Activated CD4-positive, alpha-beta memory T cell treated with anti-CD3 and anti-CD28 coated beads for 36 hours (primary cell): ENCODE measurements around the gene FZD10. TPM values are rescaled to one million over a fixed set of nuclear protein-coding genes. Genes with fewer than 3 reads are reported as not detected.

Source experiments
- CTCF ChIA-PET: fragments of 350-600 bp; sonication (Branson Sonifier 250); formaldehyde crosslinking; loops from one replicate; lab custom pipeline; 2021; ENCODE audit warnings: antibody characterized with exemption, inconsistent platforms; lab: Charles Lee
- POLR2A ChIA-PET: fragments of 350-600 bp; sonication (Branson Sonifier 250); formaldehyde crosslinking; loops from one replicate; lab custom pipeline; 2021; ENCODE audit warnings: antibody characterized with exemption; lab: Charles Lee
- DNase-seq: peaks from one replicate; pipeline ENCODE4 v3.0.0-alpha.2; 2020
- H3K27ac Mint-ChIP-seq: one replicate; pipeline ENCODE4 v1.8.0; 2021; ENCODE audit warnings: mixed read lengths
- H3K27me3 Mint-ChIP-seq: one replicate; pipeline ENCODE4 v1.8.0; 2021; ENCODE audit warnings: mixed read lengths
- H3K36me3 Mint-ChIP-seq: one replicate; pipeline ENCODE4 v1.8.0; 2021; ENCODE audit warnings: mixed read lengths
- H3K4me1 Mint-ChIP-seq: one replicate; pipeline ENCODE4 v1.8.0; 2021; ENCODE audit warnings: low read depth, mixed read lengths
- H3K4me3 Mint-ChIP-seq: one replicate; pipeline ENCODE4 v1.8.0; 2021; ENCODE audit warnings: mild to moderate bottlenecking, mixed read lengths
- H3K9me3 Mint-ChIP-seq: one replicate; pipeline ENCODE4 v1.8.0; 2021; ENCODE audit warnings: mixed read lengths
- intact Hi-C: fragments of 100-400 bp; cut with micrococcal nuclease; formaldehyde crosslinking; loops from one replicate; pipeline ENCODE4 v1.15.1; 2023
- total RNA-seq, 2 experiments: library from RNA; stranded (reverse); gene quantifications; one replicate each; pipeline ENCODE4 v1.2.3, GENCODE V29; 2021

The FZD10 gene
- total RNA-seq, 2 experiments from 2014 or later = not detected

DNA sequence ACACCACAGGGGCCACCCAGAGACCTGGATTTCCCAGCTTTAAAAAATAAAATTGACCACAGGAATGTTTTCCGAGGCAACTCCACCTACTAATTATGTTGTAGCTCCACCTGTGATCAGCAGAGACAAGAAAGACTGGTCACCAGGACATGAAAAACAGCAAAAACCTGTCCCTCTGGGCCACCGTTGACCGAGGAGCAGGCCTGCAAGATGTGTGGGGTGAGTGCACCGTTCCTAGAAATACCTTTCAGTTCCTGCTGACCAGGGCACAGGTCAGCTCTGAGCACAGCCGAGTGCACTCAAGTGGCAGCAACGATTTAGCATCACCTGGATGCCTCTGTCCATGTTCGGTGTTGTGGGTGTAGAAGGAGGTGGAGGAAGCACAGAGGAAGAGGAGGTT lies 16.9 kb downstream of the FZD10 start:
- Mint-ChIP-seq H3K9me3 (peaks cover 13% of the 10 kb centered on the region), H3K4me1 (no peaks in the 10 kb centered on the region), H3K4me3 (no peak overlapping the region), H3K27me3 (peaks cover 7% of the 10 kb centered on the region), H3K36me3 (no peaks in the 10 kb centered on the region), H3K27ac (no peak overlapping the region)
- ChIA-PET POLR2A (no interaction called here), CTCF (no interaction called here)
- DNase-seq = no peak
- intact Hi-C loops = no loop called here

DNA sequence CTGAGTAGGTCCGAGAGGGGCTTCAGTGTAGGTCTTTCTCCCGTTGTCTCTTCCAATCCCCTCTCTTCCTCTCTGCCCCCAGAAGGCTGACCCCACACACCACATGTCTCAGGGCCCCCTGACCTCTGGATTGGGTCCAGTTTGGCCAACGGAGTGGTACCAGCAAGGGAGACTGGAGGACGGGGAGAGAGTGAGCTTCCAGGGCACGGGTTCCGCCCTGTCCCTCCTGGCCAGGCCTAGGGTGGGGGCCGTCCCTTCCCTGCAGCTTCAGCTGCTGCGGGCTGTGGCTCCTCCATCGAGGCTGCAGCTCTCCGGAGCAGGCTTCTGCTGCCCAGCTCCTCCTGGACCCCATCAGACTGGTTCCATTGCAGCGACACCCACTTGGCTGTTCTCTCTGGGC lies 17.4 kb downstream of the FZD10 start:
- peaks cover 13% of the 10 kb centered on the region for H3K9me3 Mint-ChIP-seq
- no peaks in the 10 kb centered on the region for H3K4me1 Mint-ChIP-seq
- no peak for DNase-seq
- peaks cover 7% of the 10 kb centered on the region for H3K27me3 Mint-ChIP-seq
- no peak overlapping the region for H3K4me3 Mint-ChIP-seq
- ChIA-PET CTCF (no interaction called here), POLR2A (no interaction called here)
- H3K36me3 Mint-ChIP-seq = no peaks in the 10 kb centered on the region
- intact Hi-C loops = no loop called here
- no peak overlapping the region for H3K27ac Mint-ChIP-seq

DNA sequence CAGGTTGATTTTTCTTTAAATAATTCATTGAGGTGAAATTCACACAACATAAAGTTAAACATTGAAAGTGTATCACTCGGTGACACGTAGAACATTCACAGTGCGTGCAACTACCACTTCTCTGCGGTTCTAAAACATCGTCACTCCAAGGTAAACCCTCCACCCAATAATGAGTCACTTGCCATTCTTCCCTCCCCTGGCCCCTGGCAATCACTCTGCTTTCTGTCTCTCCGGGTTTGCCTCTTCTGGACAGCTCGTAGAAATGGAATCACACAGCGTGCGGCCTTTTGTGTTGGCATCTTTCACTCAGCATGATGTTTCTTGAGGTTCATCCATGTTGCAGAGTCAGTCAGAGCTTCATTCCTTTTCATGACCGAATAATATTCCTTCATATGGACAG lies 18.9 kb downstream of the FZD10 start:
- Mint-ChIP-seq H3K9me3 (peaks cover 12% of the 10 kb centered on the region), H3K27me3 (peaks cover 7% of the 10 kb centered on the region), H3K4me3 (no peak overlapping the region), H3K27ac (no peak overlapping the region), H3K4me1 (no peaks in the 10 kb centered on the region), H3K36me3 (no peaks in the 10 kb centered on the region)
- intact Hi-C loops = no loop called here
- CTCF ChIA-PET = no interaction called here
- DNase-seq = no peak
- POLR2A ChIA-PET = no interaction called here

DNA sequence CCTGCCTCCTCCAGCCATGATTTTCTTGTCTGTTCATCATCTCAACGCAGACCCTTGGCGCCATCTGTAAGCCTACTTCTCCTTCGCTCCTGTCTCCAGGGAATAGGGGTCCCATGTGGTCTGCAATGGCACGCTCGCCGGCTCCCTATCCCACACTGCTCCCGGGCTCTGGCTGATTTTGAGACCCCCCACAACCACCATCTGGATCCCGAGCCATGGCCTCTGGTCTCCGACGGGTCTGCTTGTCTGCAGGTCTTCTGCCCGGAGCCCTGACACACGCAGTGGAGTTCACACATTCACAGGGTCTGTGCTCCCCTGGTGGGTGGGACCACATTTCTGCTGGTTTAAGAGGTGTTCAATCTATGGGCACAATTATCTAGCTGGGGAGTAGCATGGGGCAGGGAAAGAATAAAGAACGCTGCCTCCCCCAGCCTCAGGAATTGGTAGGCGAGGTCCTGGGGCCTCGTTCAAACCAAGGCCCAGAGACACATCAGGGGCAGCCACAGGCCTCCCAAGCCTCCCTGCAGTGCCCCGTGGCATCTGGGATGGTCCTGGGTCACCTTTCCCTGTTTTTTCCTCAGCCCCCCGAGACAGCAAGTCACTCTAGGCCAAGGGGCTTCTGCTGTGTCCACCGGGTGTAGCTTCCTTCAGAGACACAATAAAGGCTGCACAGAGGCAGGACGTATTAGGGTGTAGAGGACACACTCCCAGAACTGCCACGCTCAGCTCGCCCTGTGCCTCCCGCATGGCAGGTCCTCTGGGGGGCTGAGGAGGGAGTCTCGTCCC lies 21.5 kb downstream of the FZD10 start:
- no peaks in the 10 kb centered on the region for H3K4me1 Mint-ChIP-seq
- no peaks in the 10 kb centered on the region for H3K36me3 Mint-ChIP-seq
- H3K27me3 Mint-ChIP-seq = peaks cover 3% of the 10 kb centered on the region
- peaks cover 9% of the 10 kb centered on the region for H3K9me3 Mint-ChIP-seq
- CTCF ChIA-PET = no interaction called here
- no peak overlapping the region for H3K4me3 Mint-ChIP-seq
- intact Hi-C loops = no loop called here
- DNase-seq = no peak
- POLR2A ChIA-PET = no interaction called here
- no peak overlapping the region for H3K27ac Mint-ChIP-seq

DNA sequence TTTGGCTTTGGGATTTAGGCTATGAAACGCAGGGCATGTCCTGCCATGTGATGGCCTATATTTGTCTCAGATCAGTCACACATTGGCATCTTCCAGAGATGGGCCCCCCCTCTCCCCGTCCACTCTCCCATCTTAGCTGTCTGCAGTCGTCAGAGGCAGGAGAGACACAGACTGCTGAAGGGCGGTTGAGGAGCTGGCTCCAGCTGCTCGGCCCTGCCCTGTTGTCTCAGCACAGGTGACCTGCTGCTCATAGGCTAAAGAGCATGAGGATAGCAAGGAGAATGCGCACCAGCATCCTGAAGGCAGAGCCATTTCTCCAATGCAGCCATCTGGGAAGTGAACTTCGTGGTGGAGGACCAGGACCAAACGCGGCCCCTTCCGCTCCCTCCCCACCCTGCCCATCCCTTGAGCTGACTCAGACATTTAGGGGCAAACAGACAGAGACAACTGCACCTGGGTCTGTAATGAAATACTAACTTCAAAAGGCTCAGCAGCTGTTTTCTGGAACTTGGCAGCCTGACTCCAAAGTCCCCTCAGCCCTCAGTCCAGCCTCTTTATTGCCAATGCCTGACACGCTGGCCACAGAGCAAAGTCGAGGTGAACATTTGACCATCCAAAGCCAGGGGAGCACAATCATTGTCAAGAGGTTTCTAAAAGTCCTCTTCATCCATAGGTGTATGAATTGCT lies 22.3 kb downstream of the FZD10 start:
- POLR2A ChIA-PET = no interaction called here
- H3K36me3 Mint-ChIP-seq = no peaks in the 10 kb centered on the region
- H3K4me1 Mint-ChIP-seq = no peaks in the 10 kb centered on the region
- H3K4me3 Mint-ChIP-seq = no peak overlapping the region
- peaks cover 9% of the 10 kb centered on the region for H3K9me3 Mint-ChIP-seq
- CTCF ChIA-PET = no interaction called here
- H3K27ac Mint-ChIP-seq = no peak overlapping the region
- DNase-seq = no peak
- peaks cover 2% of the 10 kb centered on the region for H3K27me3 Mint-ChIP-seq
- intact Hi-C loops = no loop called here

DNA sequence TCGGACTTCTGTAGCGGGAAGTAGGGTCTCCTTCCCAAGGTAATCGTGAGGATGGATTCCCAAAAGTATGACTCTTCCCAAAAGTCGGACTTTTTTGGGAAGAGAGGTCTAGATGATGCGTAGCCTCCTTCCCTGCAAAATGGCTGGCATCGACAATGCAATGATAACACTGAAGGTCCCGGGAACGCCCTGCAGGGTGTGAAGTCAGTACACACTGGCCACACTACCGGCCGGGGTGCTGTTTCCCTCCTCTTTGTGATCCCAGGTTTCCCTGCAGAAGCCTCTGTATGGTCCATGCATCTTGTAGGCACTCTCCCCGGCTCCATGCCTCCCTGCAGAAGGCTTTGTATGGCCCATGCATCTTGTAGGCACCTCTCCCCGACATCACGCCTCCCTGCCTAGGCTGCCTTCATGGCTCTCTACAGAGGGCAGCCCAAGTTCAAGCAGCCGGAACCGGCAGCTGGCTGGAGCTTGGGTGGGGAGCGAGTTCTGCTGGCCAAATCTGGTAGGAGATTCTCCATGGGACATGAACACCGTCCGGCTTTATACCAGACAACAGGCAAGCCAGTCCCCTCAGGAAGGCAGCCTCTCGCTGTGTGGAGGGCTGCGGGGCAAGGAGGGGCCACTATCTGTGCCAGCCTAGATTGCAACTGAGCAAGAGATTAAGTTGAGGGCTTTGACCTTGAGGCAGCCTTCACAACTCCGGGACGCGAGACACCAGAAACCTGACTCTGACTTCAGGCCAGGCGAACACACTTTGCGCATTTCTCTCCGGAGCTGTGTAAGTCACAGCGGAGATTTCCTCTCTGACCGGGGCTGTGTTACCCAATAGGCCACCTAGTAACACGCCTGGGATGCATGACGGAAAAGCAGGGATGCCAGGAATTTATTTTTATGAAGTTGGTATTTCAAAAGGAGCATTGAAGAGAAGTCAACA lies 23.5 kb downstream of the FZD10 start:
- H3K27ac Mint-ChIP-seq = no peak overlapping the region
- POLR2A ChIA-PET = no interaction called here
- DNase-seq = no peak
- H3K4me3 Mint-ChIP-seq = no peak overlapping the region
- CTCF ChIA-PET = no interaction called here
- H3K9me3 Mint-ChIP-seq = peaks cover 9% of the 10 kb centered on the region
- no peaks in the 10 kb centered on the region for H3K4me1 Mint-ChIP-seq
- peaks cover 2% of the 10 kb centered on the region for H3K27me3 Mint-ChIP-seq
- H3K36me3 Mint-ChIP-seq = no peaks in the 10 kb centered on the region
- intact Hi-C loops = no loop called here

DNA sequence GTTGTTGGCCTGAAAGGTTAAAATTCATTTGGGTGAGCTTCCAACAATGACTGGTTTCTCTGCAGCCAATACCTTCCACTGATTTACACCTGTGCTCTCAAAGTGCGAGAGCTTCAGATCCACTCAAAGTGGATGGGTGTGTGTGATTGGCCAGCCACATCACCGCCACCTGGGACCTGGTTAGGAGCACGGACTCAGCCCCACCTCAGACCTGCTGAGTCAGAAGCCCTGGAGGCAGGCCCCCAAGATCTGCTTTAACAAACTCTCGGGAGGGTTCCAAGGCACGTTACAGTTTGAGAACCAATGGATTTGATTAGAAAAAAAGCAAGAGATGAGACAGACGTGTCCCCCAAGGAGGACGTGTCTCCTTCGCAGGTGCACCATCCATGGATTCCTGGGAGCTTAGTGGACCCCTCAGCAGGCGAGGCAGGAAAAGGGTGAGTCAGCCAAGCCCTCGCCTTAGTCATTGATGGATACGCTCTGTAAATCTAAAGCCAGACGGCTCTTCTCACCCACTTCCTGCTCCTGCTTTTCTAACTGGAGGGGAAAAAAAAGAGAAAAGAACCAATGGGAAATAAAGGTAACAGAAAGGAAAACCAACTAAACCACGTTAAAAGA lies 24.5 kb downstream of the FZD10 start:
- Mint-ChIP-seq H3K4me1 (no peaks in the 10 kb centered on the region), H3K27ac (no peak overlapping the region), H3K4me3 (no peak overlapping the region), H3K27me3 (no peaks in the 10 kb centered on the region), H3K36me3 (no peaks in the 10 kb centered on the region), H3K9me3 (peaks cover 5% of the 10 kb centered on the region)
- CTCF ChIA-PET = no interaction called here
- DNase-seq = no peak
- POLR2A ChIA-PET = no interaction called here
- intact Hi-C loops = no loop called here

DNA sequence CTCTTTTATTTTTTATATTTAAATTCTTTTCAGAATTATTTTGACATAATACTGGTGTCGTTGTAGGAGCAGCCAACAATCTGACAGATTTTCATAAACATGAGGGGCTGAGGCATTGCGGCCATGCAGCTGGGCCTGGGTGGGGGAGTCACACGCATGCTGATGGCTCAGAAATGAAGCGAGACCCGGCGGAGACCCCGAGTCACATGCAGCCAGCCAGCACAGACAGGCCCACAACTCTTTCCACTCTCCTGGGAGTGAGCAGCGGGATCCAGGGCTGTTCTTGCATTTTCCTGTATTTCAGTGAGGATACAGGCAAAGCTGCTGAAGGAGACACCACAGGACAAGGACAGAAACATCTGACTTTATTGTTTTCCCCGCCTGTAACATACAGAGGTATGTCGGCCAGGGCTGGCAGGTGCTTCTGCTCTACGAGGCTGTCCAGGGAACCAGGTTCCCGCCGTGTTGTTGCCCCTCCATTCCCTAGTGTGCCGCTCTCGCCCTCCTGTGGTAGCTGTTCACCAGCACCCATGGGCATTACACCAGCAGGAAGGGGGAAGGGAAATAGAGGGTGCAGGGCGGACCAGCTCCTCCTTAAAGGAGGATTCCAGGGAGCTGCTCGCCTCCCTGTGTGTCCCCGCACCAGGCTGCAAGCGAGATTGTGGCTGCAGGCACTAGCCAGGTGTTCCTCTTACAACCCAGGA lies 30.5 kb downstream of the FZD10 start:
- intact Hi-C loops = no loop called here
- Mint-ChIP-seq H3K27me3 (no peaks in the 10 kb centered on the region), H3K9me3 (no peaks in the 10 kb centered on the region), H3K4me1 (no peaks in the 10 kb centered on the region), H3K36me3 (no peaks in the 10 kb centered on the region), H3K4me3 (no peak overlapping the region), H3K27ac (no peak overlapping the region)
- POLR2A ChIA-PET = no interaction called here
- no peak for DNase-seq
- CTCF ChIA-PET = interaction anchor here (1.1 kb wide), 2 partner anchors 17 to 151 kb away, joined by 3 read pairs; no protein-coding TSS in a partner anchor

DNA sequence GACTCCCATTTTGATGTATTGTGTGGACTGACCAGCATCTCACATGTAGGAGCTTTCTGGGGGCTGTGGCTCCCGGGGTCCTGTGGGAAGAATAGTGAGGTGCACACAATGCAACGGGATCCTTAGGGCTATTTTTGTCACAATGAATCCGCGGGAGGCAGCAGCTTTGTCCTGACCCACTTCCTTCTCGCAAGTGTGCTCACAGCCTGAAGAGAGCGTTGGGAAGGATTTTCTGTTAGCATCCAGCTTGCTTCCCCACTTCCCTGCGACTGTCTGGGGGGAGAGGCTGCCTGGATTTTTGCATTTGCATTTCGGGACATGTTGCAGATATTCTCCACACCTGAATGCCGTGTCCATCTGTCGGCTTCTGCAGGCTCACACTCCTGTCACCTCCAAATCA lies 31.9 kb downstream of the FZD10 start:
- intact Hi-C loops = no loop called here
- Mint-ChIP-seq H3K4me3 (no peak overlapping the region), H3K4me1 (no peaks in the 10 kb centered on the region), H3K36me3 (no peaks in the 10 kb centered on the region), H3K27me3 (no peaks in the 10 kb centered on the region), H3K27ac (no peak overlapping the region), H3K9me3 (no peaks in the 10 kb centered on the region)
- DNase-seq = no peak
- ChIA-PET CTCF (no interaction called here), POLR2A (no interaction called here)

DNA sequence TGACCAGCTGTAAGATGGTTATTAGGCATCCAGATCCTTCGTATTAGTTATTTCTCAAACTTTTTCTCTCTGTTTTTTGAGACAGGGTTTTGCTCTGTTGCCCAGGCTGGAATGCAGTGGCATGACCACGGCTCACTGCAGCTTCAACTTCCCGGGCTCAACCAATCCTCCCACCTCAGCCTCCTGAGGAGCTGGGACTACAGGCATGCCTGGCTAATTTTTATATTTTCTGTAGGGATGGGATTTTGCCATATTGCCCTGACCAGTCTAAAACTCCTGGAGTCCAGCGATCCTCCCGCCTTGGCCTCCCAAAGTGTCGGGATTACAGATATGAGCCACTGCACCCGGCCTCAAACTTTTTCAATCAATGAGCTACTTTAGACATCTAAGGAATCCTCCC lies 33.1 kb downstream of the FZD10 start:
- ChIA-PET CTCF (no interaction called here), POLR2A (no interaction called here)
- H3K36me3 Mint-ChIP-seq = no peaks in the 10 kb centered on the region
- intact Hi-C loops = no loop called here
- no peak overlapping the region for H3K4me3 Mint-ChIP-seq
- H3K27me3 Mint-ChIP-seq = no peaks in the 10 kb centered on the region
- no peaks in the 10 kb centered on the region for H3K9me3 Mint-ChIP-seq
- no peaks in the 10 kb centered on the region for H3K4me1 Mint-ChIP-seq
- H3K27ac Mint-ChIP-seq = no peak overlapping the region
- DNase-seq = no peak

DNA sequence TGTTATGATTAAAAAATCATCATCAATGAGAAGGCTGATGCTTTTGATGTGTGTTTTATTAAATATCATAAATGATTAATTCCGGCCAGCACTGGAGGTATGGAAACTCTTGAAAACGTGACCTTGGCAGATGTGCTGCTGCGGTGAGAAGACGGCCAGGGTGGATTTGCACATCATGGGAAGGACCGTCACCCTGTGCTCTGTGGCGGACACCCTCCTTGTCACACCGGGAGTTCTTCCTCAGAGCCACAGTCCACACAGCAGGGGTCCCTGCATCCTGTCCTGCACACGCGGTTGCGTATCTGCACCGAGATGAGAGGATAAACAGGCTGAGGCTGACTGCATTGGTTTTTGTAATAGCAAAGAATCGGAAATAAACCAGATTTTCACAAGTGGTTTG lies 33.5 kb downstream of the FZD10 start:
- intact Hi-C loops = no loop called here
- H3K4me3 Mint-ChIP-seq = no peak overlapping the region
- H3K27me3 Mint-ChIP-seq = no peaks in the 10 kb centered on the region
- no peak for DNase-seq
- no peak overlapping the region for H3K27ac Mint-ChIP-seq
- no peaks in the 10 kb centered on the region for H3K36me3 Mint-ChIP-seq
- CTCF ChIA-PET = no interaction called here
- no peaks in the 10 kb centered on the region for H3K4me1 Mint-ChIP-seq
- no peaks in the 10 kb centered on the region for H3K9me3 Mint-ChIP-seq
- POLR2A ChIA-PET = no interaction called here
